GM18526 (cell line): ENCODE data around the gene ADAMTS6.

Experiments used
- POLR2A ChIP-seq: IDR thresholded peaks from 3 replicates; pipeline ENCODE4 v1.6.1; 2011; ENCODE audit not compliant: insufficient read length; ENCODE audit errors: extremely low read depth

ADAMTS6 gene

DNA sequence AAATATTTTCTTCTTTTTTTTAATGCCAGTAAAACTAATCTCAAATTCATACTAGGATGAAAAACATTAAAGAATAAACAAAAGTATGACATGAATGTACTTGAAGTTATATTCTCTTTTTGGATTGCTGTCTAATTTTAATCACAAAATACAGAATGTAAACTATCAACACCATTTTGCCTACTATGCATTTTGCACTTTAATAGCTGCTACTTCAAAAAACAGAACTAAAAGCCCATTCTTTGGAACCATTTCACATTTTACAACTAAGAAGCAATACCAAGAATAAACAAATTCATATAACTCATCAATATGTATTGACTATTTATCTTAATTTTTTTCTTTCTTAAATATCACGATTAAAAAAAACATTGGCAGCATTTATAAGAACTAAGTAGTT is 58.1 kb downstream of the ADAMTS6 start:
- no peak for TF ChIP-seq POLR2A

DNA sequence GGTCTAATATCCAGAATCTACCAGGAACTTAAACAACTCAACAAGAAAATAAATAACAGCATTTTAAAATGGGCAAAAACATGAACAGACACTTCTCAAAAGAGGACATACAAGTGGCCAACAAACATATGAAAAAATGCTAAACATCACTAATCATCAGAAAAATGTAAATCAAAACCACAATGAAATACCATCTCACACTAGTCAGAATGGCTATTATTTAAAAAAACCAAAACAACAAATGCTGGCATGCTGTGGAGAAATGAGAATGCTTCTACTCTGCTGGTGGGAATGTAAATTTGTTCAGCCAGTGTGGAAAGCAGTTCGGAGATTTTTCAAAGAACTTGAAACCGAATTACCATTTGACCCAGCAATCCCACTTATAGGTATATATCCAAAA is 63.1 kb downstream of the ADAMTS6 start:
- no peak for TF ChIP-seq POLR2A

- no peak for TF ChIP-seq POLR2A
Measured at GRCh38 chr5:65413822-65414221, 67.9 kb downstream of the ADAMTS6 start.

GRCh38 chr5:65412842-65413241 is 68.9 kb downstream of the ADAMTS6 start:
- no peak for TF ChIP-seq POLR2A

GRCh38 chr5:65411356-65411755 is 70.4 kb downstream of the ADAMTS6 start:
- TF ChIP-seq POLR2A, result no peak

- no peak for TF ChIP-seq POLR2A
Measured at GRCh38 chr5:65395526-65396155, 86.1 kb downstream of the ADAMTS6 start.

DNA sequence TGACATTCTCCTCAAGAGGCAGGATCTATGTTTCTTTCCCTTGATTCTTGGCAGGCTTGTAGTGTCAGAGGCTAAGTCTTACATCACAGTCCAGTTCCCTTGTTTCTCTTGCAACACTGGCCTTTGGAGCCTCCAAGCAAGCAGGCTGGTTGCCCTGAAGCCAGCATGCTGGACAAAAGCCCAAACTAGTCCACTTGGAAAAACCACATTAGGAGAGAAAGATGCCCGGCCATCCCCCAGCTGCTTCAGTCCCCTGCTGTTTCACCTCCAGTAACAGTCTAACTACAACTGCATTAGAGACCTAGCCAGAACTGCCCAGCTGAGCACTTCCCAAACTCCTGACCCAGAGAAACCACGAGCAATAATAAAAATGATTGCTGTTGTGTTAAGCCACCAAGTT is 87.6 kb downstream of the ADAMTS6 start:
- no peak for TF ChIP-seq POLR2A

DNA sequence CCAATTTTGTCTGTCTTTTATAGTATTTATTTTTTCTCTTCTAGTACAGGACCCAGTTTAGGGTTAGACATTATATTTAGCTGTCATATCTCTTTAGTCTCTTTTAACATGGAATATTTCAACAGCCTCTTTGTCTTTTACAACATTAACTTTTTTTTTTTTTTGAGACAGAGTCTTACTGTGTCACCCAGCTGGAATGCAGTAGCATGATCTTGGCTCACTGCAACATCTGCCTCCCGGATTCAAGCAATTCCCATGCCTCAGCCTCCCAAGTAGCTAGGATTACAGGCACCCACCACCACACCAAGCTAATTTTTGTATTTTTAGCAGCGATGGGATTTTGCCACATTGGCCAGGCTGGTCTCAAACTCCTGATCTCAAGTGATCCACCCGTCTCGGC is 90.1 kb downstream of the ADAMTS6 start:
- TF ChIP-seq POLR2A, result no peak

- TF ChIP-seq POLR2A, result no peak
Measured at GRCh38 chr5:65390208-65390607, 91.5 kb downstream of the ADAMTS6 start.

DNA sequence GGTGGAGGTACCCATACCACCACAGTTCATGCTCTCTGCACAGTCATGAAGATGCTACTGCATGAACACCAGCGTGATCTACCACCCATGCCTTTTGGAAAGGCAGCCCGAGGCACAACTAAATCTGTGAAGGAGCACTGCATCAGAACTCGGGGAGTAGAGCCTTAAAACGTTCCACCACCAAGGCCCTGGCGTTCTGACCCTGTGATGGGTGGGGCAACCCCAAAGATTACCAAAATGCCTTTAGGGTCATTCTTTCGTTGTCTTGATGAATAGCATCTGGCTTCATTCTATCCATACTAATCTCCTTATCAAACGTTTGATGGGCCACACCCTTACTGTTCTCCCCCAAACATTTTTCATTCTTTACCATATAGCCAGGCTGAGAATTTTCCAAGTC is 97.9 kb downstream of the ADAMTS6 start:
- TF ChIP-seq POLR2A, result no peak

DNA sequence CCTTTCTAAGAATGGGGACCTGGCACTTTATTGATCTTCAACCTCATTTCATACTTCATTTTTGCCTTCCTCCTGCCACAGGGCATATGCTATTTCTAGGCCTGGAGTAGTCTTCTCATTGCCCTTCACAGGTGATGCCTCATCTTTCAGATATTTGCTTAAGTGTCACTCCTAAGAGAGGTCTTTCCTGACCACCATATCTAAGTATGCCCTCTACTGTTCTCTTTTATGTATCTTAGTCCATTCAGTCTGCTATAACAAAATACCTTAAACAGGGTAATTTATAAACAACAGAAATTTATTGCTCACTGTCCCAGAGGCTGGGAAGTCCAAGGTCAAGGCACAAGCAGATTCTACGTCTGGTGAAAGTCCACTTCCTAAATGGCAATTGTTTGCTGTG is 99.1 kb downstream of the ADAMTS6 start:
- no peak for TF ChIP-seq POLR2A

- TF ChIP-seq POLR2A, result no peak
Measured at GRCh38 chr5:65366655-65367054, 115.1 kb downstream of the ADAMTS6 start.

DNA sequence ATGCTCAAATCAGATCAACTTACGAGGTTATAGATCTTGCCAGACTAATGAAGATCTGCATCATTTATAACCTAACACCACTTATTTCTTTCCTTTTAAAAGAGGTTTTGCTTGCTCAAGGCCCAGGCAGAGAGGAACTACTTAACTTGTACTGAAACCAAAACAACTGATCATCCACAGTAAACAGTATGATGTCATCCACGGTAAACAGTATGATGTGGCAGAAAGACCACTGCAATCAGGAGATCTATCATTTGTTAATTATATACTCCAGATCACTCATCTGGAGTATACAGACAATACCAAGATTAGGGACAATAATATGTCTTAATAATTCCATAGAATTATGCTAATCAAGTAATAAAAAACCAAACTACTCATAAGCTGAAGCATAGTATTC is 116.8 kb downstream of the ADAMTS6 start:
- TF ChIP-seq POLR2A, result no peak

DNA sequence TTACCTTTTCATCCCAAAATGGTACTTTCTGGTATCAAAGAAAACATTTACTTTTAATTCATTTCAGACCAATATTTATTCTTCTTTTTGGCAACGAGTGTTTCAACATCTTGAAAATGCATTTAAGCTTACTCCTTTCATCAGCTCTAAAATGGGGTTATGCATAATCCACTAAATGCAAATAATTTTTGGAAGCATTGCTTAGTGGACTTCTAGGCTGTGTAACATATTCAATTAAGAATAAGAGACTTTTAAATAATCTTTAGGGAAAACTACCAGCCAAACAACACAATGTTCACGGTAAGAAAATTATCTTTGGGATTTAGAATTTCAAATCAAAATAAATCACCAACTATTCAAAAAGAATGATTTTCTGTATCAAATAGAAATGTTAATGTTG is 118.2 kb downstream of the ADAMTS6 start:
- TF ChIP-seq POLR2A, result no peak

DNA sequence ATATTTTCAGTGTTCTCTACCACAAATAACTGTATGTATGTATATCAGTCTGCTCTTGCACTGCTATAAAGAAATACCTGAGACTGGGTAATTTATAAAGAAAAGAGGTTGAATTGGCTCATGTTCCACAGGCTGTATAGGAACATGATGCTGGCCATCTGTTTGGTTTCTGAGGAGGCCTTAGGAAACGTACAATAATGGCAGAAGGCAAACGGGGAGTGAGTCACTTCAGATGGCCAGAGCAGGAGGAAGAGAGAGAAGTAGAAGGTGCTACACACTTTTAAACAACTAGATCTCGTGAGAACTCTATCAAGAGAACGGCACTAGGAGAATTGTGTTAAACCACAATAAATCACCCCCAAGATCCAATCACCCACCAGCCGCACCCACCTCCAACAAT is 121.7 kb downstream of the ADAMTS6 start:
- TF ChIP-seq POLR2A, result no peak

DNA sequence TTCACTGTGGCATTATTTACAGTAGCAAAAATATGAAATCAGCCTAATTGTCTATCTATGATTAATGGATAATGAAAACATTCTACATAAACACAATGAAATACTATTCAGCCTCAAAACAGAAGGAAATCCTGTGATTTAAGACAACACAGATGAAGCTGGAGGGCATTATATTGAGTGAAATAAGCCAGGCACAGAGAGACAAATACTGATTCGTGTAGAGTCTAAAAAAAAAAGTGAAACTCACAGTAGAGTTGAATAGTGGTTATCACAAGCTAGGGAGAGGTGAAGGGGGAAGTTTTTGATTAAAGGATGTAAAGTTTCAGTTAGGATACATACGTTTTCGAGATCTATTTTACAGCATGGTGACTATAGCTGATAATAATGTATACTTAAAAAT is 122.2 kb downstream of the ADAMTS6 start:
- TF ChIP-seq POLR2A, result no peak

DNA sequence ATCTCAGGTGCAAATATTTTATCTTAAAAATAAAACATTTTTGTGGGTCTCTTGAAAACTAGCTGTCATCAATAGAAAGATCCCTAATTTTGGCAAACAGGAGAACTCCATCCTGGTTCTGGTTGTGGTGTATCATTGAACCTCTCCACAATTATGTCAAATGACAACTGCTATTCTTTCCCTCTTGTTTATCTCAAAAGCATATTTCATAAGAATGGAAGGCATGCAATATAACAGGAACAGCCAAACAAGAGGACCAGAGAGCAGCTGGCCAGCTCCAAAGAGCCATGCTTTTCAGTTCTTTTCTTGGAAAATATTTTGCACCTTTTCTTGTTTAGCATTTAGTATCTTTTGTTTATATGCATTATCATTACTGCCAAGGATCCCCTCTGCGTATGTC is 125.4 kb downstream of the ADAMTS6 start:
- TF ChIP-seq POLR2A, result no peak

GRCh38 chr5:65355301-65355700 is 126.4 kb downstream of the ADAMTS6 start:
- no peak for TF ChIP-seq POLR2A
